Measurements from ENCODE around the gene PMM1.

- TF ChIP-seq, protein P1, sequence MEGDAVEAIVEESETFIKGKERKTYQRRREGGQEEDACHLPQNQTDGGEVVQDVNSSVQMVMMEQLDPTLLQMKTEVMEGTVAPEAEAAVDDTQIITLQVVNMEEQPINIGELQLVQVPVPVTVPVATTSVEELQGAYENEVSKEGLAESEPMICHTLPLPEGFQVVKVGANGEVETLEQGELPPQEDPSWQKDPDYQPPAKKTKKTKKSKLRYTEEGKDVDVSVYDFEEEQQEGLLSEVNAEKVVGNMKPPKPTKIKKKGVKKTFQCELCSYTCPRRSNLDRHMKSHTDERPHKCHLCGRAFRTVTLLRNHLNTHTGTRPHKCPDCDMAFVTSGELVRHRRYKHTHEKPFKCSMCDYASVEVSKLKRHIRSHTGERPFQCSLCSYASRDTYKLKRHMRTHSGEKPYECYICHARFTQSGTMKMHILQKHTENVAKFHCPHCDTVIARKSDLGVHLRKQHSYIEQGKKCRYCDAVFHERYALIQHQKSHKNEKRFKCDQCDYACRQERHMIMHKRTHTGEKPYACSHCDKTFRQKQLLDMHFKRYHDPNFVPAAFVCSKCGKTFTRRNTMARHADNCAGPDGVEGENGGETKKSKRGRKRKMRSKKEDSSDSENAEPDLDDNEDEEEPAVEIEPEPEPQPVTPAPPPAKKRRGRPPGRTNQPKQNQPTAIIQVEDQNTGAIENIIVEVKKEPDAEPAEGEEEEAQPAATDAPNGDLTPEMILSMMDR (IDR thresholded peaks at IDR 0.05) = no peak
- TF ChIP-seq POLR2AphosphoS5 (IDR thresholded peaks at IDR 0.05; ENCODE audit: low read depth, low read length) = no peak
- no peak for TF ChIP-seq TCF7L2 (IDR thresholded peaks at IDR 0.05; ENCODE audit: low read depth, low read length)
- TF ChIP-seq, protein P2, sequence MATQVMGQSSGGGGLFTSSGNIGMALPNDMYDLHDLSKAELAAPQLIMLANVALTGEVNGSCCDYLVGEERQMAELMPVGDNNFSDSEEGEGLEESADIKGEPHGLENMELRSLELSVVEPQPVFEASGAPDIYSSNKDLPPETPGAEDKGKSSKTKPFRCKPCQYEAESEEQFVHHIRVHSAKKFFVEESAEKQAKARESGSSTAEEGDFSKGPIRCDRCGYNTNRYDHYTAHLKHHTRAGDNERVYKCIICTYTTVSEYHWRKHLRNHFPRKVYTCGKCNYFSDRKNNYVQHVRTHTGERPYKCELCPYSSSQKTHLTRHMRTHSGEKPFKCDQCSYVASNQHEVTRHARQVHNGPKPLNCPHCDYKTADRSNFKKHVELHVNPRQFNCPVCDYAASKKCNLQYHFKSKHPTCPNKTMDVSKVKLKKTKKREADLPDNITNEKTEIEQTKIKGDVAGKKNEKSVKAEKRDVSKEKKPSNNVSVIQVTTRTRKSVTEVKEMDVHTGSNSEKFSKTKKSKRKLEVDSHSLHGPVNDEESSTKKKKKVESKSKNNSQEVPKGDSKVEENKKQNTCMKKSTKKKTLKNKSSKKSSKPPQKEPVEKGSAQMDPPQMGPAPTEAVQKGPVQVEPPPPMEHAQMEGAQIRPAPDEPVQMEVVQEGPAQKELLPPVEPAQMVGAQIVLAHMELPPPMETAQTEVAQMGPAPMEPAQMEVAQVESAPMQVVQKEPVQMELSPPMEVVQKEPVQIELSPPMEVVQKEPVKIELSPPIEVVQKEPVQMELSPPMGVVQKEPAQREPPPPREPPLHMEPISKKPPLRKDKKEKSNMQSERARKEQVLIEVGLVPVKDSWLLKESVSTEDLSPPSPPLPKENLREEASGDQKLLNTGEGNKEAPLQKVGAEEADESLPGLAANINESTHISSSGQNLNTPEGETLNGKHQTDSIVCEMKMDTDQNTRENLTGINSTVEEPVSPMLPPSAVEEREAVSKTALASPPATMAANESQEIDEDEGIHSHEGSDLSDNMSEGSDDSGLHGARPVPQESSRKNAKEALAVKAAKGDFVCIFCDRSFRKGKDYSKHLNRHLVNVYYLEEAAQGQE (IDR thresholded peaks at IDR 0.05; ENCODE audit: insufficient read depth in 1 of 2, low read depth in 2 of 2, low read length in 1 of 2) = no peak
Observed at GRCh38 chr22:41540365-41540764, 49.3 kb downstream of the PMM1 start.
